NOMO-1 treated with dmso at 0.1 percent for 144 hours (cell line): Measurements from ENCODE around the gene XCL1.

Experiments
- DNase-seq: peaks from one replicate; lab custom pipeline; 2025; ENCODE audit not compliant: unreplicated experiment; lab: John Stamatoyannopoulos, UW

XCL1 gene

DNA sequence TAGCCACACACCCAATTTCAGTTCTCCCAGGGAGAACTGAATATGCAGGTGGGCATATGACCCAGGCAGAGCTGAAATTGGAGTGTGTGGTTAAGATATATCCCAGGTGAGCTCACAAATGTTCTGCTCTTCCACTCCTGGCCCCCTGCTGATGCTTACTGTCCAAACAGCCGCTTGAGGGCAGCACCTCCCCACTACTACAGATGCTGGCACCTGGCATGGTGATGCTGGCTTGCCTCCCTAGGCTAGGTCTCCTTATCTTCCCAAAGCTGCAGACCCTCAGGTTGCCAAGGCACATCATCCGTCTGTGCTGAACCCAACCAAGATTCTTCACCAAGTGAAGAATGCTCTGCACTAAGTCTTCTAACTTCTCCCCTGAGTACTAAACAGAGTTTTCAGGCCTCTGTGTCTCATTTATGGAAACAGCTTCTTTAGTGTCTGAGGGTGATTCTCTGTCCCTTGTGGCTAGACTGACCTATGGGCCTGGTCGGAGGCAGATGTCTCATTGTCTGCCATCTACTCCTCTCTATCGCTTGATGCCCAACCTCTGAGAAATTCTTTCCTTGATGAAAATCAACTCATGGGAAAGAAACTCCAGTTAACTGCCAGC is 27.2 kb downstream of the XCL1 start:
- peak; percentile 29 for DNase-seq

DNA sequence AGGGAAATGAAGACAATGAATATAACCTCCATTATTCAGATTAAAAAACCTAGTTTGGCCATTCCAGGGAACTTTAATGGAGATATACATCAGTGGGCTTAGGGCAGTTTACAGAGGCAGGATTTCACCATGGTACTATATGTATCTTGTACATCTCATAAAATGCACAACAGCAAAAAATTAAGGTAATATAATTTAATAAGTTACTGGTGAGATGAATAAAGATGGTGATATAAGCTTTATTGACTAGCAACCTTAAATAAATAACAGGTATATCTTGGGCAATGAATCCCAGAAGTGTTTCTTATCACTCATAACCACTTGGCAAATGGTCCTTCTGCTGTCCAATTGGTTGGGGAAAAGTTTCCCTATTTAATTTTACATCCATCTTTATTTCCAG is 29.0 kb downstream of the XCL1 start:
- DNase-seq = no peak

DNA sequence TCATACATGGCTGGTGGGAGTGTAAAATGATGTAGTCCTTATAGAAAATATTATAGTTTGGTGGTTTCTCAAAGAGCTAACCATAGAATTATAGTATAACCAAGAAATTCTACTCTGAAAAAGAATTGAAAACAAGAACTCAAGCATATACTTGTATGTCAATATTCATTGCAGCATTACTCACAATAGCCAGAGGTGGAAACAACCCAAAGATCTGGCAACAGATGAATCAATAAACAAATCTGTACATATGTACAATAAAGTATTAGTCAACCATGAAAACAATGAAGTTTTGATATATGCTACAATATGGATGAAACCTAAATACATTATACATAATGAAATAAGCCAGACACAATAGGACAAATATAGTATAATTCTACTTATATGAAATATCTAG is 29.7 kb downstream of the XCL1 start:
- DNase-seq = no peak

- DNase-seq = no peak
These were observed 31.5 kb downstream of the XCL1 start for GRCh38 chr1:168607872-168608428.

DNA sequence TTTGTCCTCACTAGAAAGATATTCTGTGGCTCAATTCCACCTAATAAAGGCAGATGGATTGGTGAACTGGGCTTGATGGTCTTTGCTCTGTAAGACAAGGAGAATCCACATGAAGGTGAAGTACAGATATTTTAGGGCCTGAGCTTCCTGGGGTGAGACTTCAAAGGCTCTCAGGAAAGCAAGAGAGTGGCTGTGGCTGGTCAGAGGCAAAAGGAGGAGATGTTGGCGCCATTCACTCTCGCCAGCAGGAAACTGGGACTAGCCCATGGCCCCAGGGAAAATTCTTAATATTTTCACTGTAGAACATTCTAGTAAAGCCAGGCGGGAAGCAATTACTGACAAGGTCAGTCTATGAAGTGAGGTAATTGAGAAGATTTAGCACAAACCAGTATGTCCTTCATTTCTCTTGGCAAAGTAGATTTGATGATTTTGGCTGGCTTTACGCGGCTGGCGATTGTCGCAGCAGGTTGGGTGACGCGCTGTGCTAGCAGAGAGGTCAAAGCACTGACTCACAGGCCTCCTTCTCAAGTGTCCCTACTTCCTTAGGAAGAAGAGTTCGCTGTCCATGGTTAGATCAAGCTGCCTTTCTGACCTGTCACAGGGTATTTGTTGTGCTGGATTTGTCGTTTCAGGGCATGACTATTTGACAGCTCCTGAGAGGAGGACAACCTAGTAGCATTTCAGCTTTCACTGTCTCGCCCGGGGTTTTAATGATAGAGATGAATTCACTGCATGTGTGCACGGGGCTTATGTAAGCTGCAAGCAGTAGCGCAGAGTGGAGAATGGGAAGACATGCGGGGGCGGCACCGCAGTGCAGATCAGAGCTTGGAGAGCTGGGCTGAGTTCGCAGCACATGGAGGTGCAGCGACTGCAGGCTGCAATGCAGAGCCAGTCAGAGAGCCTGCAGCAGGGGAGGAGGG is 32.7 kb downstream of the XCL1 start:
- DNase-seq = no peak

- DNase-seq = no peak
These were observed 33.5 kb downstream of the XCL1 start for GRCh38 chr1:168609741-168610510.

DNA sequence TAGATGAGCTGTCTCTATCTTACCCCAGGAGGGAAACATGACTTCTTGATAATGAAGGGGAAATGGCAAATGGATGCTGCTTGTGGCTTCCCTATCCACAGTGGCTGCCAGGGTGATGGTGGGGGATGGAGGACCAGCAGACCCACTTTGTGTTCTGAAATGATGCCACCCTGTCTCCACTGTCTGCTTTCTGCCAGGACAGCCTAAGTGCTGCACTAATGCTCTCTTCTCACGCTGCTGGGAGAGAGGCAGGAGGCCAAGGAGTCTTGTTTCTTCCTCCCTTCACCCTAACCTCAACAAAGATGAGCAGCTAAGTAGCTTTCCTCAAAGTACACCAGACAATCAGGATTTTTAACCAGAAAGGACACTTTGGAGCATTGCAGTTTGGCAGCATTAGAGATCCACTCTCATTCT is 36.6 kb downstream of the XCL1 start:
- no peak for DNase-seq

- DNase-seq = no peak
These were observed 37.4 kb downstream of the XCL1 start for GRCh38 chr1:168613691-168614231.

DNA sequence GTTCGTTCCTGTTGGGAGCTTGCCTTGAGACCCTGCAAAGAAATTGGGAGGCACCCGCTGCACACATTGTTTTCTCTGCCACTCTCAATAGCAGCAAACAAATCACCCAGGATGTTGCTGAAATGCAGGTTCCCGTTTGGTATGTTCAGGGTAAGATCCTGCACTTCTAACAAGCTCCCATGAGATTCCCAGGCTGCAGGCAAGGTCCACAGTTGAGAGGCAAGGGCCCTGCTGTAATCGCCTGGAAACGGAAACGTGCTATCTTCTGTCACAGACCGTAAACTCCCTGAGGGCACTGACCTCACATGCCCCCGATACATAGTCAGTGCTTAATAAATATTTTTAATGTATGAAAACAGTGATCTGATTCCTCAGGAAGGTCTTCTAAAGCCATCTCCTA is 37.8 kb downstream of the XCL1 start:
- DNase-seq = no peak

DNA sequence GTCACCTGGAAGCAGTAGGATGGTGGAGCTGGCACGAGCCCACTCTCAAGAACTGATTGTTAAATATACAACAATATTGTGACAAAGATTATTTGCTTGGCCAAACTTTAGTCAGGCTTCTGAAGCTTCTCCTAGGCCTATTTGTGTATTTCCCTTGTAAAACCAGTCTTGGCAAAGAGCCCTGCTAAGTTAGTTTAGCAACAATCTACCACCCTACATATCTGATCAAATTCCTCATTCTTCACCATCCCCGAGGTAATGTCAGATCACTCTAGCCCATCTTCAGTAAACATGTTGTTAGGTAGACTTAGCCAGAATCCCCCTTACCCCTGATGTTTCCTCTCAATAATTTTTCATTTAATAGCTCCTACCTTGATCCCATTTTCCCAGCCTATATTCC is 39.6 kb downstream of the XCL1 start:
- DNase-seq = no peak

DNA sequence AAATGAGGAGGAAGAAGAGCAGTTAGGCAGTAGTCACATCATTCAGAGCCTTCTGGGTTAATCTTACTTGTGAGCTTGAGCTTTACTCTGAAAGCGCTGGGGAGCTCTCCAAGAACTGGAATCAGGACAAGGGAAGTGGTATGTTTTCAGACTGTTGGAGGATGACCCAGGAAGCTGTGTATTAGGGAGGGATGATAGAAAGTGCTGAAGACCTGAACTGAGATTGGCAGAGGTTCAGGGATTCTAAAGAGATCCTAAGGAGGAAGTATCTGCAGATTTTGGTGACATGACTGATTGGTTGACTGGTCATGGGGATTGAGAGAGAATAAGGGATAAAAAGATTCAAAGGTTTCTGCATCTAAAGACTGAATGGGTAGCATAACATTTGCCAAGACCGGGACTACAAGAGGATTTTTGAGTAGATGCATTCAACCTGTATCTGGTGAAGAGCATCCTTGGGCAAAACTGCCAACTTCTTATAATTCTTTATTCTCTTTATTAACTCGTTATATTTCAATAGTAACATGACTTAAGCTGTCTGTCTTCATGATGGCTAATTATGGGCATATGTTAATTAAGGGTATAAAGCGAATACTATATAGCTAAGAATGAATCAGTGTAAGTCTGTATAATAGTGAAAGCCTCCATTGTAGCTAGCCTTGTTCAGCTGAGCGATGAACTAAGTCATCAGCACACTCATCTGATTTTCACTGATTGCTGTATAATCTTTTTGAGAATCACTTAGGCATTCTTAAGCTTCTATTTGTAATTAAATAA is 41.8 kb downstream of the XCL1 start:
- no peak for DNase-seq

GRCh38 chr1:168618886-168619285 is 42.5 kb downstream of the XCL1 start:
- no peak for DNase-seq

- no peak for DNase-seq
These were observed 45.0 kb downstream of the XCL1 start for GRCh38 chr1:168621356-168621755.

- peak; percentile 21 for DNase-seq
These were observed 46.8 kb downstream of the XCL1 start for GRCh38 chr1:168623003-168623828.

- no peak for DNase-seq
These were observed 47.4 kb downstream of the XCL1 start for GRCh38 chr1:168623831-168624230.

DNA sequence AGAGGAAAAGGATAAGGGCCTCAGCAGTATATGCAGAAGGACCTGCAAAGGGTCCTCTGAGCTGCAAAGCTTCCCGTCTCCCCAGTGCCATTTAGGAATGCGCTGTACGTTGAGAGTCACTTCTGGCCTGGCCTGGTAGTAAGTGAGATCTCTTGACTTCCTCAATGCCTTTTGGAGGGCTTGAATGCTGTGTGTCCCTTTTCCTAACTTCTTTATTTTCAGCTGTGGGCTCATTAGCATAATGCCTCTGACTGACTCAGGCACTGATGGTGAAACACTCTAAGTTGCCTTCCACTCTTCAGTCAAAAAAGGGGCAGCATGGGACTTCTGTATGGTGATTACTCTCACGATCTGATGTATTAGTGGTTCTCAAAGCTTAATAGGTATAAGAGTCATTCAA is 49.9 kb downstream of the XCL1 start:
- peak; percentile 71 for DNase-seq

DNA sequence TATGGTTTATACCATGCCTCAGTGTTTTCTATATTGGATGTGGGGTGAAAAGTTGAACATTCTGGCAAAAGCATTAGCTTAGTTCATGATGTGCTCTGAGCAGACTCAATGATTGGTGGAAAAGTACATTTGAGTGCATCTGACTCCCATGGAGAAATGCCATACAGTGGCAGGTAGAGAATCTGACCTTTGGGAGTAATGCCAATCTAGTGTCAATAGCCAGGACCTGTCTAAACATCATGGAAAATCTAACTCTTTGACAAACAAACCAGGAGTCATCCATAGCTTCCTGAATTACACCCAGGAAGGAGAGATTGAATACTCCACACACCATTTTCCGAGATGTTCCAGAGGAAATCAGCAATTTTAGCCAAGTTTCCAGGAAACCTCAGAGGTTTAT is 51.0 kb downstream of the XCL1 start:
- no peak for DNase-seq

DNA sequence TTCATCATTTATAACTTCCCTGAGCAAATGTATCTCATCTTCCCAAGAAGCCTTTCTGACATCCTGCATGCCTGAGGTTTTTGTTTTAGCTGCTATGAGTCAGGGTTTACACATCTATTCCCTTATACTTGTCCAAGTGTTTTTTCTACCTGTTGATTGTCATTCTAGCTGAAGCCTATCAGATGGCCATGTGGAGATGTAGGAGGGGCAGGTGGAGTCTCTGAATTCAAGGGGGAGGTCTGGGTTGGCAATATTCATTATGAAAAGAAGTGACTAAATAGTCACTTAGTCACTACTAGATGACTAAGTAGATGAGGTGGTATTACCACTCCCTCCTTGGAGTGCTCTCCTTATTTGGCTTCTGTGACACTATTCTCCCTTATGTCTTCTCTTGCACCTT is 52.4 kb downstream of the XCL1 start:
- DNase-seq = no peak

DNA sequence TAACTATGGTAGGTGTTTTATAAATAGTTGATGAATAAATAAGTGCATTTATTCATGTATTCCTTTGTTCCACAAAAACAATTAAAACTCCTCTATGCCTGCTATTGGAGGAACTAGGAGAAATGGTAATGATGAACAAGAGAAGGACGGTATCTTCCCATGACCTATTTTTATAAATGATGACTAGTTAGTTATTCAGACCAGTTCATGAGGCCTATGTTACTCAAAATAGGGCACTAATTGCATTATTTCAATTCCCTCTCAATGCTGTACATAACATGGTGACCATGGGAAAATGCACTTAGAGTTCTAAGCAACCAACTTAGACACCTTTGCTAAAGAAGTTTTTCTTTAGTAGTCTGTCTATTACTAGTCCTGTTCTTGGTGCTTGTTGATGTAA is 53.1 kb downstream of the XCL1 start:
- no peak for DNase-seq
